H1 (cell line): ENCODE results near the gene TNRC6B. TPM values are rescaled to one million over a fixed set of nuclear protein-coding genes. Genes with fewer than 3 reads are reported as not detected.

Experiments used
- CTCF ChIA-PET: fragments of 300-600 bp; sonication (Branson Sonifier 250); formaldehyde crosslinking; loops from one replicate; lab custom pipeline; 2021; ENCODE audit not compliant: partially characterized antibody; lab: Charles Lee
- POLR2A ChIA-PET: fragments of 300-600 bp; sonication (Branson Sonifier 250); formaldehyde crosslinking; loops from one replicate; lab custom pipeline; 2021; ENCODE audit warnings: inconsistent platforms; ENCODE audit not compliant: partially characterized antibody; lab: Charles Lee
- DNase-seq, 2 experiments: peaks; one replicate each; pipeline versions ENCODE4 v3.0.0 to v3.0.0-alpha.2; 2010 to 2022; ENCODE audit warnings: low spot score in 2 of 2, low read depth in 1 of 2, mixed read lengths in 1 of 2
- FAIRE-seq: peaks from 2 replicates; lab custom pipeline; 2011; peaks lifted over from hg19 to GRCh38; lab: Jason Lieb, UNC
- H2AFZ ChIP-seq: 2 replicates; pipeline ENCODE4 v1.8.1; 2012; ENCODE audit warnings: low read length, inconsistent platforms
- H2AK5ac ChIP-seq: 2 replicates; pipeline ENCODE4 v1.6.1; 2013; ENCODE audit warnings: low read depth, low read length
- H2BK120ac ChIP-seq: replicated peaks from 2 replicates; pipeline ENCODE3; 2013; ENCODE audit warnings: low read depth, low read length, inconsistent platforms
- H2BK12ac ChIP-seq: 2 replicates; pipeline ENCODE4 v1.6.1; 2013; ENCODE audit warnings: low read depth, low read length
- H2BK15ac ChIP-seq: 2 replicates; pipeline ENCODE4 v1.6.1; 2013; ENCODE audit warnings: low read length
- H2BK20ac ChIP-seq: 2 replicates; pipeline ENCODE4 v1.6.1; 2013; ENCODE audit warnings: low read length
- H2BK5ac ChIP-seq: 2 replicates; pipeline ENCODE4 v1.6.1; 2013; ENCODE audit warnings: low read depth, low read length
- H3K14ac ChIP-seq: 2 replicates; pipeline ENCODE4 v1.6.1; 2013; ENCODE audit warnings: inconsistent platforms; ENCODE audit not compliant: insufficient read length
- H3K18ac ChIP-seq: 2 replicates; pipeline ENCODE4 v1.6.1; 2013; ENCODE audit warnings: low read length; ENCODE audit errors: extremely low read depth
- H3K23ac ChIP-seq: 2 replicates; pipeline ENCODE4 v1.6.1; 2013; ENCODE audit warnings: inconsistent platforms; ENCODE audit not compliant: insufficient read length
- H3K23me2 ChIP-seq: 2 replicates; pipeline ENCODE4 v1.6.1; 2013; ENCODE audit warnings: low read depth, low read length
- H3K27ac ChIP-seq: 2 replicates; pipeline ENCODE4 v1.6.1; 2011; ENCODE audit warnings: low read depth, low read length, inconsistent platforms
- H3K27me3 ChIP-seq, 4 experiments: replicated peaks in 1 of 4; 1 replicate in 1 of 4; 2 replicates in 3 of 4; pipeline versions ENCODE4 v1.6.1 to v1.8.1; 2011 to 2013; ENCODE audit warnings: low read length in 3 of 4, mild to moderate bottlenecking in 3 of 4, inconsistent platforms in 2 of 4, mixed read lengths in 2 of 4, moderate library complexity in 1 of 4; ENCODE audit not compliant: control insufficient read depth in 3 of 4, insufficient read depth in 3 of 4; ENCODE audit errors: extremely low read depth in 1 of 4
- H3K36me3 ChIP-seq, 4 experiments: 2 replicates each; pipeline versions ENCODE4 v1.6.1 to v1.8.1; 2011 to 2013; ENCODE audit warnings: mild to moderate bottlenecking in 4 of 4, low read length in 3 of 4, moderate library complexity in 2 of 4, control low read depth in 1 of 4, inconsistent platforms in 1 of 4; ENCODE audit not compliant: insufficient read depth in 4 of 4, control insufficient read depth in 2 of 4
- H3K4ac ChIP-seq: replicated peaks from 2 replicates; pipeline ENCODE3; 2013; ENCODE audit warnings: low read length, low read depth, mixed read lengths, inconsistent platforms; ENCODE audit not compliant: insufficient read length
- H3K4me1 ChIP-seq, 4 experiments: replicated peaks in 1 of 4; 1 replicate in 1 of 4; 2 replicates in 3 of 4; pipeline versions ENCODE4 v1.6.1 to v1.8.1; 2011 to 2013; ENCODE audit warnings: low read length in 3 of 4, inconsistent platforms in 2 of 4, mixed read lengths in 1 of 4; ENCODE audit not compliant: insufficient read depth in 4 of 4, control insufficient read depth in 3 of 4
- H3K4me2 ChIP-seq, 2 experiments: 2 replicates each; pipeline versions ENCODE4 v1.6.1 to v1.8.1; 2011 to 2013; ENCODE audit warnings: low read depth in 2 of 2, low read length in 2 of 2, control low read depth in 1 of 2, inconsistent platforms in 1 of 2, mild to moderate bottlenecking in 1 of 2; ENCODE audit not compliant: insufficient read depth in 1 of 2
- H3K4me3 ChIP-seq, 4 experiments: fragments of 200-600, 300-600 bp in 1 of 4; sonication (generic), shearing (Covaris generic), sonication (Bioruptor Twin) in 1 of 4; 2 replicates each; pipeline versions ENCODE4 v1.5.1 to v1.8.1; 2011 to 2016; ENCODE audit warnings: low read length in 4 of 4, low read depth in 3 of 4, control low read depth in 2 of 4, inconsistent platforms in 2 of 4, mild to moderate bottlenecking in 2 of 4, mixed read lengths in 1 of 4, moderate library complexity in 1 of 4; ENCODE audit not compliant: insufficient read depth in 2 of 4; ENCODE audit errors: extremely low read depth in 1 of 4
- H3K56ac ChIP-seq: replicated peaks from 2 replicates; pipeline ENCODE3; 2013; ENCODE audit warnings: low read depth, mild to moderate bottlenecking, mixed read lengths, low read length, inconsistent platforms; ENCODE audit not compliant: insufficient read length
- H3K79me1 ChIP-seq: 2 replicates; pipeline ENCODE4 v1.6.1; 2013; ENCODE audit warnings: low read depth, low read length, control low read depth
- H3K79me2 ChIP-seq, 2 experiments: 2 replicates each; pipeline versions ENCODE4 v1.6.1 to v1.8.1; 2012 to 2013; ENCODE audit warnings: low read length in 2 of 2, mild to moderate bottlenecking in 2 of 2, inconsistent platforms in 1 of 2; ENCODE audit not compliant: insufficient read depth in 2 of 2, control insufficient read depth in 1 of 2
- H3K9ac ChIP-seq, 4 experiments: replicated peaks in 1 of 4; 1 replicate in 1 of 4; 2 replicates in 3 of 4; pipeline versions ENCODE4 v1.6.1 to v1.8.1; 2011 to 2013; ENCODE audit warnings: low read depth in 3 of 4, low read length in 3 of 4, control low read depth in 2 of 4, mild to moderate bottlenecking in 2 of 4, moderate library complexity in 2 of 4, inconsistent platforms in 1 of 4; ENCODE audit errors: extremely low read depth in 1 of 4
- H3K9me3 ChIP-seq, 2 experiments: 2 replicates each; pipeline versions ENCODE4 v1.6.1 to v1.8.1; 2012 to 2013; ENCODE audit warnings: mild to moderate bottlenecking in 2 of 2, moderate library complexity in 2 of 2, control low read depth in 1 of 2, inconsistent platforms in 1 of 2, low read depth in 1 of 2, low read length in 1 of 2, mixed read lengths in 1 of 2; ENCODE audit not compliant: insufficient read depth in 2 of 2
- H4K20me1 ChIP-seq, 2 experiments: replicated peaks in 1 of 2; 2 replicates each; pipeline versions ENCODE3 to v1.8.1; 2011 to 2013; ENCODE audit warnings: inconsistent platforms in 2 of 2, low read length in 2 of 2, mild to moderate bottlenecking in 1 of 2; ENCODE audit not compliant: insufficient read depth in 2 of 2, control insufficient read depth in 1 of 2
- H4K5ac ChIP-seq: 2 replicates; pipeline ENCODE4 v1.6.1; 2013; ENCODE audit warnings: low read length, low read depth, mixed read lengths, inconsistent platforms; ENCODE audit not compliant: insufficient read length
- H4K8ac ChIP-seq: 2 replicates; pipeline ENCODE4 v1.8.0; 2013; ENCODE audit warnings: mild to moderate bottlenecking, moderate library complexity, low read length, inconsistent platforms; ENCODE audit not compliant: insufficient read depth; ENCODE audit errors: extremely low read depth
- H4K91ac ChIP-seq: replicated peaks from 2 replicates; pipeline ENCODE3; 2013; ENCODE audit warnings: low read length, mixed read lengths, inconsistent platforms; ENCODE audit not compliant: insufficient read length
- ASH2L ChIP-seq: fragments of 200-600, 300-600 bp; sonication (generic); IDR thresholded peaks from one replicate; pipeline ENCODE4 v1.7.1; 2017; ENCODE audit warnings: low read length
- CHD2 ChIP-seq: IDR thresholded peaks from 2 replicates; pipeline ENCODE4 v1.6.1; 2012; ENCODE audit warnings: low read length, improper control_type of control experiment
- HDAC2 ChIP-seq, 2 experiments: fragments of 300-600 bp in 1 of 2; sonication (generic) in 1 of 2; IDR thresholded peaks; 2 replicates each; pipeline ENCODE4 v1.6.1; 2011 to 2012; ENCODE audit warnings: low read depth in 2 of 2, low read length in 2 of 2, mild to moderate bottlenecking in 2 of 2, moderate library complexity in 2 of 2, borderline replicate concordance in 1 of 2, inconsistent platforms in 1 of 2
- KDM1A ChIP-seq: fragments of 200-600, 300-600 bp; sonication (generic); IDR thresholded peaks from 2 replicates; pipeline ENCODE4 v1.7.1; 2016; ENCODE audit warnings: mild to moderate bottlenecking, low read length, borderline replicate concordance
- NRF1 ChIP-seq: IDR thresholded peaks from 2 replicates; pipeline ENCODE4 v1.6.1; 2011; ENCODE audit warnings: mild to moderate bottlenecking, low read depth, low read length, improper control_type of control experiment
- RBBP5 ChIP-seq: IDR thresholded peaks from 2 replicates; pipeline ENCODE4 v1.7.1; 2012; ENCODE audit warnings: low read depth, mild to moderate bottlenecking, inconsistent platforms, low read length, moderate library complexity, borderline replicate concordance
- RFX5 ChIP-seq: IDR thresholded peaks from 2 replicates; pipeline ENCODE4 v1.6.1; 2011; ENCODE audit warnings: low read depth, low read length, improper control_type of control experiment, borderline replicate concordance
- RNF2 ChIP-seq: fragments of 200-900, 300-1000 bp; sonication (generic); IDR thresholded peaks from 2 replicates; pipeline ENCODE4 v1.7.1; 2016; ENCODE audit warnings: borderline replicate concordance, low read depth, mild to moderate bottlenecking, antibody characterized with exemption, low read length; ENCODE audit not compliant: poor library complexity, severe bottlenecking; ENCODE audit errors: missing control alignments
- TBP ChIP-seq: IDR thresholded peaks from 2 replicates; pipeline ENCODE4 v1.6.1; 2011; ENCODE audit warnings: low read depth, low read length, improper control_type of control experiment
- WGBS, 2 experiments: shearing (Covaris generic) in 1 of 2; methylation state at CpG; one replicate each; pipeline versions ENCODE4 v1.1.6 to v1.1.7; 2013 to 2015; ENCODE audit warnings: low lambda C conversion rate in 2 of 2, mixed read lengths in 2 of 2, inconsistent platforms in 1 of 2, low coverage in 1 of 2, missing lambda C conversion rate in 1 of 2; ENCODE audit not compliant: insufficient replicate concordance in 2 of 2, insufficient coverage in 1 of 2, insufficient read length in 1 of 2; ENCODE audit errors: extremely low coverage in 1 of 2, missing lambda C conversion rate in 1 of 2; 5-methylcytosine and 5-hydroxymethylcytosine counted together
- polyA plus RNA-seq, 7 experiments: library from polyadenylated mRNA; depleted of rRNA in 3 of 7; stranded (reverse) in 5 of 7; unstranded in 2 of 7; fragments of >200 nt in 5 of 7; fragments of 200-250 nt in 2 of 7; gene quantifications; 1 replicate in 5 of 7; 2 replicates in 1 of 7; 4 replicates in 1 of 7; pipeline versions ENCODE4 v1.2.1 to v1.2.3, GENCODE V29; 2011 to 2013; ENCODE audit warnings: missing spikeins in 2 of 7, mixed read lengths in 2 of 7
- total RNA-seq: library from RNA; stranded (reverse); fragmentation: NEBNext Ultra II Directional; extraction: Animal tissue kit (Norgen Biotek cat#: 25700); gene quantifications from 2 replicates; pipeline ENCODE4 v1.2.1, GENCODE V29; 2021

Gene TNRC6B
- total and polyA plus RNA-seq, 2 of the 8 experiments (the other 6 are each of a cell fraction or from before 2014, with no cell fraction given): 12.5 to 48.9 TPM

DNA sequence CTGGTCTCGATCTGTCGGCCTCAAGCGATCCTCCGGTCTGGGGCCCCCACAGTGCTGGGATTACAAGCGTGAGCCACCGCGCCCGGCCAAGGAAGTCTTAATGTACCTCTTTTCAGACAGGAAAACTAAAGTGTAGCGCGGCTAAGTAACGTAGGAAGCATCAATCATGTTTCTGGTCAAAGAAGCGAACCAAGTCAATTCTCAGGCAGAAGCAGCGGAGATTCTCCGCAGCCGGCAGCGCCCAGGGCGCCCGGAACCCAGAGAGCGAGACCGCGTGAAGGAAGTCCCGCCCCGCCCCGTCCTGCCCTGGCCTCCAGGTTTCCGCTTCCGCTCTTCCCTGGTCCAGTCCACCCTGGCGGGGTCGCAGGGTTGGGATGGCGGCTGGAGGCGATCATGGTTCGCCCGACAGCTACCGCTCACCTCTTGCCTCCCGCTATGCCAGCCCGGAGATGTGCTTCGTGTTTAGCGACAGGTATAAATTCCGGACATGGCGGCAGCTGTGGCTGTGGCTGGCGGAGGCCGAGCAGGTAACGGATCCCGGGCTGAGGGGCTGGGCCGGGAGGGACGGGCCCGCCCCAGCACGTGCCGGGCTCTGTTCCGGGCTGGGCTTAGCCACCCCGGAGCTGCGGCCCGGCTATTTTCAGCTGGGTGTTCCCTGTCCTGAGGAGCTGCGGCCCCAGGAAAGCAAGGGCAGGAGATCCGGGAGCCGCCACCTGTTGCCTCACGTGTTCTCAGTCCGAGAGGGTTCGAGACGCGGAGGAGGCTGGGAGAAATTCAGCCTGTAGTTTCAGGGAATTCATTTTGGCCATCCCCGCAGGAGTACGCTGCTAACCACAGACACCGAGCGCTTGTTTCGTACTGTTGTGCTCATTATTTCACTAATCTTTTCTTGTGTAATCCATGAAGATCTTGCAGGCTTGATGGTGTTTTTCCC, 168.7 kb downstream of the TNRC6B start, which contains the start of gene ADSL:
Gene ADSL, plus strand, starts transcription at position 316 of the 934 bp plus-strand sequence. Its CDS starts 59 bp downstream, at position 375.
- no peaks in the 10 kb centered on the region for H3K27me3 ChIP-seq
- peak within 1 kb of the TSS; percentile 95 for H2BK120ac ChIP-seq
- FAIRE-seq: no peak
- peak within 1 kb of the TSS; percentile 91 for H3K56ac ChIP-seq
- DNase-seq: peak; percentile 58 to 91
- peak within 1 kb of the TSS; percentile 63 for H3K27ac ChIP-seq
- H2AK5ac ChIP-seq: no peak within 1 kb of the TSS
- peak within 1 kb of the TSS; percentile 80 to 99 (median 90) for H3K4me3 ChIP-seq
- H2BK20ac ChIP-seq: no peak within 1 kb of the TSS
- H4K8ac ChIP-seq: peak within 1 kb of the TSS; percentile 90
- H3K23ac ChIP-seq: no peak within 1 kb of the TSS
- CTCF ChIA-PET: interaction anchor here (0.8 to 2.6 kb wide), 6 partner anchors 13 to 210 kb away, joined by 3 to 18 read pairs (median 3); no protein-coding TSS in a partner anchor
- peak within 1 kb of the TSS; percentile 92 for H3K4ac ChIP-seq
- H2BK15ac ChIP-seq: no peak within 1 kb of the TSS
- H2BK5ac ChIP-seq: peak within 1 kb of the TSS; percentile 94; the same call in 1 of the 2 replicates
- H3K79me2 ChIP-seq: peaks cover 7 to 34% of the 10 kb centered on the region in 2 experiments
- whole genome bisulfite sequencing, 2 experiments: 2% methylated on average over 62 of the region's 65 CpGs; no CpG with 5 or more reads in 1 of the 2 experiments
- peak within 1 kb of the TSS; percentile 95 for H4K91ac ChIP-seq
- POLR2A ChIA-PET: interaction anchor here (0.7 to 3.7 kb wide), 15 partner anchors 10 to 510 kb away, joined by 3 to 21 read pairs (median 4); partner anchors contain the start of genes SGSM3, ST13, TNRC6B and XPNPEP3
- peak within 1 kb of the TSS; percentile 93 for H3K18ac ChIP-seq
- peaks cover 13% of the 10 kb centered on the region for H3K23me2 ChIP-seq
- peak within 1 kb of the TSS; percentile 71 to 88 (median 82) for H3K9ac ChIP-seq
- peak within 1 kb of the TSS; percentile 96 for H4K5ac ChIP-seq
- H3K4me1 ChIP-seq: peaks cover 0 to 6% (median 0%) of the 10 kb centered on the region in 4 experiments; a peak in 3 of 7 replicates
- H4K20me1 ChIP-seq: peaks cover 0 to 6% of the 10 kb centered on the region in 2 experiments
- peak within 1 kb of the TSS; percentile 46; the same call in 1 of the 2 replicates for H2AFZ ChIP-seq
- no peak within 1 kb of the TSS for H3K14ac ChIP-seq
- H3K36me3 ChIP-seq: peaks cover 8 to 26% (median 20%) of the 10 kb centered on the region in 4 experiments; a peak in 7 of 8 replicates
- no peak within 1 kb of the TSS for H2BK12ac ChIP-seq
- peaks cover 3% of the 10 kb centered on the region for H3K79me1 ChIP-seq
- H3K4me2 ChIP-seq: peak within 1 kb of the TSS; percentile 89 to 98
- no peaks in the 10 kb centered on the region for H3K9me3 ChIP-seq
- TF ChIP-seq RNF2: no peak
- TF ChIP-seq RBBP5: peak; percentile 95
- no peak for TF ChIP-seq NRF1
- no peak for TF ChIP-seq CHD2
- TF ChIP-seq RFX5: 0 out of 2 replicates have a peak, but pooled peaks have one; percentile 24
- TF ChIP-seq HDAC2 (IDR thresholded peaks at IDR 0.05; ENCODE audit: borderline replicate concordance in 1 of 2, low read depth in 2 of 2, low read length in 2 of 2): peak in 1 of 2 experiments; percentile 93; a peak in 1 of 4 replicates
- TF ChIP-seq KDM1A: peak; percentile 53; the same call in 1 of the 2 replicates
- peak; percentile 91 for TF ChIP-seq ASH2L
- peak; percentile 64; the same call in 1 of the 2 replicates for TF ChIP-seq TBP
